GM21515 (cell line): ENCODE measurements around the gene ABCD1.
A peak's percentile ranks its signal among the peaks of the same experiment; 100 is the strongest.
"Not testable (repeated sequence)": the region's sequence is repeated elsewhere in the genome, so short reads cannot be mapped to it uniquely, and the experiment has no call there.

Source experiments
- ATAC-seq: cut with Tn5 transposase; IDR thresholded peaks from one replicate; pipeline ENCODE4 v1.9.1; 2021; ENCODE audit not compliant: unreplicated experiment

The ABCD1 gene

GRCh38 chrX:153707406-153707805 lies 17.2 kb upstream of the ABCD1 start:
- no peak for ATAC-seq

- no peak for ATAC-seq
Measured at GRCh38 chrX:153708415-153708814, 16.2 kb upstream of the ABCD1 start.

GRCh38 chrX:153709726-153710674 lies 14.7 kb upstream of the ABCD1 start:
- no peak for ATAC-seq

GRCh38 chrX:153714256-153714655 lies 10.4 kb upstream of the ABCD1 start:
- no peak for ATAC-seq

- ATAC-seq = no peak
Measured at GRCh38 chrX:153717445-153717844, 7.2 kb upstream of the ABCD1 start.

GRCh38 chrX:153719238-153719637 lies 5.4 kb upstream of the ABCD1 start:
- ATAC-seq = no peak

- ATAC-seq = no peak
Measured at GRCh38 chrX:153719701-153720100, 5.0 kb upstream of the ABCD1 start.

GRCh38 chrX:153722704-153723350 lies 1.8 kb upstream of the ABCD1 start:
- ATAC-seq = no peak

GRCh38 chrX:153723351-153724251 lies 1.1 kb upstream of the ABCD1 start:
- ATAC-seq = peak; percentile 32

GRCh38 chrX:153725039-153725831 lies 579 bp downstream of the ABCD1 start:
- peak; percentile 7 for ATAC-seq

GRCh38 chrX:153725832-153726285 lies 1.2 kb downstream of the ABCD1 start:
- no peak for ATAC-seq

GRCh38 chrX:153726286-153727122 lies 1.8 kb downstream of the ABCD1 start:
- peak; percentile 43 for ATAC-seq

GRCh38 chrX:153727123-153727931 lies 2.7 kb downstream of the ABCD1 start:
- ATAC-seq = no peak

- no peak for ATAC-seq
Measured at GRCh38 chrX:153728095-153728494, 3.4 kb downstream of the ABCD1 start.

- no peak for ATAC-seq
Measured at GRCh38 chrX:153728951-153729631, 4.4 kb downstream of the ABCD1 start.

- not testable (repeated sequence) for ATAC-seq
Measured at GRCh38 chrX:153730115-153730514, 5.5 kb downstream of the ABCD1 start.

- no peak for ATAC-seq
Measured at GRCh38 chrX:153731117-153731844, 6.6 kb downstream of the ABCD1 start.
